Nephron (organoid): Measurements from ENCODE around the gene LRP8.

Experiments used
- H3K27ac Mint-ChIP-seq, 3 experiments: 2 replicates each; pipeline ENCODE4 v1.8.0; 2020; ENCODE audit warnings: mixed read lengths in 3 of 3, mild to moderate bottlenecking in 2 of 3, moderate library complexity in 1 of 3
- H3K27me3 Mint-ChIP-seq: 2 replicates; pipeline ENCODE4 v1.8.0; 2021; ENCODE audit warnings: low read depth, mild to moderate bottlenecking, moderate library complexity, mixed read lengths
- H3K36me3 Mint-ChIP-seq: 2 replicates; pipeline ENCODE4 v1.8.0; 2020; ENCODE audit warnings: low read depth, mixed read lengths
- H3K4me1 Mint-ChIP-seq: 2 replicates; pipeline ENCODE4 v1.8.0; 2020; ENCODE audit warnings: mixed read lengths
- H3K4me3 Mint-ChIP-seq, 3 experiments: 2 replicates each; pipeline ENCODE4 v1.8.0; 2020; ENCODE audit warnings: mild to moderate bottlenecking in 3 of 3, mixed read lengths in 3 of 3, moderate library complexity in 2 of 3
- H3K9me3 Mint-ChIP-seq: 2 replicates; pipeline ENCODE4 v1.8.0; 2020; ENCODE audit warnings: mixed read lengths
- TF ChIP-seq, protein P1 (sequence below), 3 experiments: fragments of 200-600 bp; sonication (generic); IDR thresholded peaks; one replicate each; pipeline ENCODE4 v1.5.0; 2021; ENCODE audit warnings: antibody characterized with exemption in 3 of 3; ENCODE audit not compliant: unreplicated experiment in 3 of 3

Gene LRP8

DNA sequence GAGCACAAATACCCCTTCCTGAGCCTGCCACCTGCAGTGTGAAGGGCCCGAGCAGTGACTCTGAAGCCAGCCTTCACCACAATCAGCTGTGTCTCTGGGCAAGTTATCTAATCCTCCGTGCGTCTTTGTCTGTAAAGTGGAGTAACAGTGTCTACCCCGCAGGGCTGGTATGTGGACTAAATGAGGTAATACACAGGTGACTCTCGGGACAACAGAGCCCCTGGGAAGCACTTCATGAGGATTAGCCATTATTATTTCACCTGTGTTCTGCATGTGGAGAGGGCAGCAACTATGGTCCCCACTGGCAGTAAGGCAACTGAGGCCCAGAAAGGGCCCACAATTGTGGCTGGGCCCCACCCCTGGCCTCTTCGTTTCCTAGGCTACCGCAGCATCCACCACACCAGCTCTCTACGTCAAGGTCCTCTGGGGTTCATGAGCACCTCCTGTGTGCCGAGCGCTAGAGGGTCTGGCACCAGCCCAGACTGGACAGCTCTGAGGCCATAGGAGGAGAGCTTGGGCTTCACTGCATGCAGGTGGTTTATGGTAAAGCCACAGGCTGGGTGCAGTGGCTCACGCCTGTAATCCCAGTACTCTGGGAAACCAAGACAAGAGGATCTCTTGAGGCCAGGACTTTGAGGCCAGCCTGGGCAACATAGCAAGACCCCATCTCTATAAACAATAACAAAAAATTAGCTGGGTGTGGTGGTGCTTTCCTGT, 41.3 kb upstream of the LRP8 start:
- no peak overlapping the region for H3K27ac Mint-ChIP-seq
- no peaks in the 10 kb centered on the region for H3K36me3 Mint-ChIP-seq
- H3K9me3 Mint-ChIP-seq = no peaks in the 10 kb centered on the region

DNA sequence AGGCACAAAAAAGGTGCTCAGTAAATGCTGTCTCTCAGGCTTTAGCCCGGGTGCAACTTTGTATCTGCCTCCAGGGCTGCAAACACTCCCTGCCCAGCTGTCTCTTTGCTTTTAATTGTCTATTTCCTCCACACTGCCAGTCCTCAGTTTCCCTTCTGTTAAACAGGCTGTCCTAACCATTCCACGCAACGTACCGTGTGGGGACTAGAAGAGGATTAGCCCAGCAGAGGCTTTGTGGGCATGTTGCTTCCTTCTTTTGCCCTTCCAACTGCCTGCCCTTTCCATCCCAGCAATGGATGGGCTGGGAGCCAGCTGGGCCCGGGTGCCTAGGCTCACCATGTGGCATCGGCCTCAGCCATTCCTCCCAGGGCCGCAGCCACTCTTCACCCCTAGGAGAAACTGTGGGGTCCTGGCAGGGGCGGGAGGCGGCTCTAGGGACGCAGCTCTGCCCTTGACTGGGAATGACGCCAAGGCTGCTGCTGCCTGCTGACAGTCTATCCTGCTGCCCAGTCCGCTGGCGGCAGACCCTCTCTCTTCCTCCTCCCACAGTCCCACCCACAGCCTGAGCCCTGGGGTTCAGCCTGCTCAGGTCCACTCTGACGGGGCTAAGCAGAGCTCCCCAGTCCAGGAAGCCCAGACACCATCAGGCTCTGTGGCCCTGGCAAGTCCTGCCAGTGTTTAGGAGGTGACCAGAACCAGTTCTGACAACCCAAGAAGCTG, 40.6 kb upstream of the LRP8 start:
- TF ChIP-seq, protein P1, sequence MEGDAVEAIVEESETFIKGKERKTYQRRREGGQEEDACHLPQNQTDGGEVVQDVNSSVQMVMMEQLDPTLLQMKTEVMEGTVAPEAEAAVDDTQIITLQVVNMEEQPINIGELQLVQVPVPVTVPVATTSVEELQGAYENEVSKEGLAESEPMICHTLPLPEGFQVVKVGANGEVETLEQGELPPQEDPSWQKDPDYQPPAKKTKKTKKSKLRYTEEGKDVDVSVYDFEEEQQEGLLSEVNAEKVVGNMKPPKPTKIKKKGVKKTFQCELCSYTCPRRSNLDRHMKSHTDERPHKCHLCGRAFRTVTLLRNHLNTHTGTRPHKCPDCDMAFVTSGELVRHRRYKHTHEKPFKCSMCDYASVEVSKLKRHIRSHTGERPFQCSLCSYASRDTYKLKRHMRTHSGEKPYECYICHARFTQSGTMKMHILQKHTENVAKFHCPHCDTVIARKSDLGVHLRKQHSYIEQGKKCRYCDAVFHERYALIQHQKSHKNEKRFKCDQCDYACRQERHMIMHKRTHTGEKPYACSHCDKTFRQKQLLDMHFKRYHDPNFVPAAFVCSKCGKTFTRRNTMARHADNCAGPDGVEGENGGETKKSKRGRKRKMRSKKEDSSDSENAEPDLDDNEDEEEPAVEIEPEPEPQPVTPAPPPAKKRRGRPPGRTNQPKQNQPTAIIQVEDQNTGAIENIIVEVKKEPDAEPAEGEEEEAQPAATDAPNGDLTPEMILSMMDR (IDR thresholded peaks at IDR 0.05; ENCODE audit: unreplicated experiment in 3 of 3) = no peak
- Mint-ChIP-seq H3K4me1 (no peaks in the 10 kb centered on the region), H3K36me3 (no peaks in the 10 kb centered on the region), H3K4me3 (no peak overlapping the region), H3K9me3 (no peaks in the 10 kb centered on the region), H3K27ac (no peak overlapping the region), H3K27me3 (peaks cover 28% of the 10 kb centered on the region)

More for the DNA sequence above, 41.3 kb upstream of the LRP8 start:
- H3K27me3 Mint-ChIP-seq = peaks cover 25% of the 10 kb centered on the region
- no peak overlapping the region for H3K4me3 Mint-ChIP-seq
- H3K4me1 Mint-ChIP-seq = no peaks in the 10 kb centered on the region
- TF ChIP-seq, protein P1 (IDR thresholded peaks at IDR 0.05; ENCODE audit: unreplicated experiment in 3 of 3) = no peak

DNA sequence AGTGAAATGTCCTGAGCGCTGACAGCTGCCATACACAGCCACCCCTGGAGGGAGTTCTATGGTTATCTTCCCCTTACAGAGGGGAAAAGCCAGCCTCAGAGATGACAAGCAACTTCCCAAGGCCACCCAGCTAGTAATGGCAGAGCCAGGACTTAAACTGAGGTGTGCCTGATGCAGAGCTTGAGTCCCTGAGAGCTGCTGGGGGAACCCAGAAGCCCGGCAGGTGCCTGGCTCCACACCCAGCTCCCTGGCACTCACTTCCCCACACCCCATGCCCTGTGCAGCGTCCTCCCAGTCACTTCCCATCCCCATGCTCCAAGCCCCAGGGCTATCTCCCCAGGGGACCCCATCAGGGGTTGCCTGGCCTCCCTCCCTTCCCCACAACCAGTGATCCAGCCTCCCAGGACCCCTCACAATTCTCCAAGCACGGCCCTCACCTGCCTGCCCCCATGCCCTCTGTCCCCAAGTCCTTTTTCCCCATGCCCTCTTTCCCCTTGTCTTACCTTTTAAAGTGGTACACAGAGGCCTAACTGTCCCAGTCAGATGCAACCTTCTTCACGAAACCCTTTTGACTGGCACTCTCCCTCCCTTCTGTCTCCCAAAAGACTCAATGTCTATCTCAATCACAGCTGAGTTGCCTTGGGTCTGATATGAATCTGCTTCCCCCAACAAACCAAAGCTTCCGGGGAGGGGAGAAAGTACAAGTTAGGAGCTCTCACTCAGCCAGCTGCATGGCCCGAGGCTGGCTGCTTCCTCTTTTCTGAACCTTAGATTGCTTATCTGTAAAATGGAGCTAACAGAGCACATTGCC, 39.8 kb upstream of the LRP8 start:
- TF ChIP-seq, protein P1 (IDR thresholded peaks at IDR 0.05; ENCODE audit: unreplicated experiment in 3 of 3) = no peak
- H3K9me3 Mint-ChIP-seq = no peaks in the 10 kb centered on the region
- no peak overlapping the region for H3K4me3 Mint-ChIP-seq
- no peak overlapping the region for H3K27ac Mint-ChIP-seq
- no peaks in the 10 kb centered on the region for H3K36me3 Mint-ChIP-seq
- H3K27me3 Mint-ChIP-seq = peaks cover 24% of the 10 kb centered on the region
- no peaks in the 10 kb centered on the region for H3K4me1 Mint-ChIP-seq

DNA sequence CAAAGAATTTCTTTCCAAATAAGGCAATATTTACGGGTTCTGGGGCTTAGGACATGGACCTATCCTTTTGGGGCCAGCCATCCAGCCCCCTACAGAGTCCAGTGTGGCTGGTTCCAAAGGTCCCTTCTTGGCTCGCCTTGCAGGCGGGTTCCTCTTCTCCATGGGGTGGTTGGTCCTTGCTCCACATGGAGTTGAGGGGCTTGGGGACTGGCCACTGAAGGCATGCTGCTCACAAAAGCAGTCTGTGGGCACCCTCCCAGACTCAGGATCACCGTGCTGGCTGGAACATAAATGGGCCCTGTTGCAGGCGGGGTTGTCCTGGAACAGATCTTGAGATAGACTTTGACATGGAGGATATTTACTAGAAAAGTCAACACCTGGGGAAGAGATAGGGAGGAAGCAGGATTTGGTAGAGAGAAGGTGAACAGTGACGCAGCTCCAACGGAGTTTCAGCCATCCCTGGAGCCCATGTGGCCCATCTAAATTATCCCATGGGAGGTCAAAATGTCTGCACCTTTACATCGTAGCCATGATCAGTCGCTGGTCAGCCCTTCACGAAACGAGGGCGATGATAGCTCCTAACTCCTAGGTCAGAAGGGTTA, 39.1 kb upstream of the LRP8 start:
- TF ChIP-seq, protein P1 (IDR thresholded peaks at IDR 0.05; ENCODE audit: unreplicated experiment in 3 of 3) = no peak
- Mint-ChIP-seq H3K4me3 (no peak overlapping the region), H3K9me3 (no peaks in the 10 kb centered on the region), H3K27me3 (peaks cover 24% of the 10 kb centered on the region), H3K27ac (no peak overlapping the region), H3K4me1 (no peaks in the 10 kb centered on the region), H3K36me3 (no peaks in the 10 kb centered on the region)

DNA sequence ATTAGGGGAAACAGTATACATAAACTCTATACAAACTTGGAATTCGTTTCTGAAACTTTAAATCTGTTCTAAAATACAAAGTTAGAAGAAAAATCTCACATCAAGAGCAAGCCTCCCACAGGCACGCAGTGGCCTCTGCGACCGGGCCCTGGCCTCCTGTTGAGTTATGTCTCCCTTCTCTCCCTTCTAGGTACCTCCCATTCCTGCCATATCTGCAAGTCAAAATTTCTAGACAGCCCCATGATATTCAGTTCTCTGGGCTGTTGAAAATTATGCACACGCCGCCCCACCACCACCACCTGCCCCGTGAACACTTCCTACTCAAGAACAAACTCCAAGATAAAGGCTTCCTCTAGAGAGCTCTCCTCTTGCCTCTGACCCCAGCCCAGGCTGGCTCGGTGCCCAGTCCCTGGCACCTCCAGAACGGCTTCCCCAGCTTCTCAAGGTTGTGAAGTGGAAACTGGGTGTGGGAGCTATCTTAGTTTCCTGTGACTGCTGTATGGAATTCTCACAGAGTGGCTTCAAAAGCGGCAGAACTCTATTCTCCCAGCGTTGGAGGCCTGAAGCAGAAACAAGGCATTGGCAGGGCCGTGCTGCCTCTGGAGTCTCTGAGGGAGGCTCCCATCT, 37.7 kb upstream of the LRP8 start:
- Mint-ChIP-seq H3K27me3 (peaks cover 24% of the 10 kb centered on the region), H3K4me3 (no peak overlapping the region), H3K4me1 (no peaks in the 10 kb centered on the region), H3K36me3 (no peaks in the 10 kb centered on the region), H3K9me3 (no peaks in the 10 kb centered on the region), H3K27ac (no peak overlapping the region)
- TF ChIP-seq, protein P1 (IDR thresholded peaks at IDR 0.05; ENCODE audit: unreplicated experiment in 3 of 3) = no peak
